H1 (cell line): ENCODE measurements around the gene EMX1. TPM values are rescaled to one million over a fixed set of nuclear protein-coding genes. Genes with fewer than 3 reads are reported as not detected.

Experiments used
- CREB1 ChIP-seq: IDR thresholded peaks from 2 replicates; pipeline ENCODE4 v1.6.1; 2012; ENCODE audit warnings: inconsistent platforms
- KDM1A ChIP-seq: fragments of 200-600, 300-600 bp; sonication (generic); IDR thresholded peaks from 2 replicates; pipeline ENCODE4 v1.7.1; 2016; ENCODE audit warnings: mild to moderate bottlenecking, low read length, borderline replicate concordance
- polyA plus RNA-seq, 7 experiments: library from polyadenylated mRNA; depleted of rRNA in 3 of 7; stranded (reverse) in 5 of 7; unstranded in 2 of 7; fragments of >200 nt in 5 of 7; fragments of 200-250 nt in 2 of 7; gene quantifications; 1 replicate in 5 of 7; 2 replicates in 1 of 7; 4 replicates in 1 of 7; pipeline versions ENCODE4 v1.2.1 to v1.2.3, GENCODE V29; 2011 to 2013; ENCODE audit warnings: missing spikeins in 2 of 7, mixed read lengths in 2 of 7
- total RNA-seq: library from RNA; stranded (reverse); fragmentation: NEBNext Ultra II Directional; extraction: Animal tissue kit (Norgen Biotek cat#: 25700); gene quantifications from 2 replicates; pipeline ENCODE4 v1.2.1, GENCODE V29; 2021
- TF ChIP-seq, protein P1 (sequence below): IDR thresholded peaks from 2 replicates; pipeline ENCODE4 v1.6.1; 2011; ENCODE audit warnings: low read length, improper control_type of control experiment

Gene EMX1
- total and polyA plus RNA-seq, 2 of the 8 experiments (the other 6 are each of a cell fraction or from before 2014, with no cell fraction given), result 2.4 to 4.9 TPM

DNA sequence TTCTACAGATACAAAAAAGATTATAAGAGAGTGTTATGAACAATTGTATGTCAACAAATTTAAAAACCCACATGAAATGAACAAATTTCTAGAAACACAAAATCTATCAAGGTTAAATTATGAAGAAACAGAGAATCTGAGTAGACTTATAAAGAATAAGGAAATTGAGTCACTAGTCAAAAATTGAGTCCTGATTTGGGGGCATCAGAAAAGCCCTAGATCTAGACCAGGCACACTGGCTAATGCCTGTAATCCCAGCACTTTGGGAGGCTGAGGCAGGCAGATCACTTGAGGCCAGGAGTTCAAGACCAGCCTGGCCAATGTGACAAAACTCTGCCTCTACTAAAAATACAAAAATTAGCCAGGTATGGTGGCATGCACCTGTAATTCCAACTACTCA lies 45.4 kb upstream of the EMX1 start (continued):
- TF ChIP-seq, protein P1, sequence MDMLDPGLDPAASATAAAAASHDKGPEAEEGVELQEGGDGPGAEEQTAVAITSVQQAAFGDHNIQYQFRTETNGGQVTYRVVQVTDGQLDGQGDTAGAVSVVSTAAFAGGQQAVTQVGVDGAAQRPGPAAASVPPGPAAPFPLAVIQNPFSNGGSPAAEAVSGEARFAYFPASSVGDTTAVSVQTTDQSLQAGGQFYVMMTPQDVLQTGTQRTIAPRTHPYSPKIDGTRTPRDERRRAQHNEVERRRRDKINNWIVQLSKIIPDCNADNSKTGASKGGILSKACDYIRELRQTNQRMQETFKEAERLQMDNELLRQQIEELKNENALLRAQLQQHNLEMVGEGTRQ, result no peak
- no peak for TF ChIP-seq KDM1A
- no peak for TF ChIP-seq CREB1
